Panc1 (cell line): ENCODE data around the gene RPL22L1.

Source experiments
- POLR2AphosphoS5 ChIP-seq: IDR thresholded peaks from 2 replicates; pipeline ENCODE4 v1.6.1; 2012; ENCODE audit warnings: mild to moderate bottlenecking, low read depth, low read length, moderate library complexity
- TF ChIP-seq, protein P1 (sequence below): fragments of 450-650 bp; IDR thresholded peaks from 2 replicates; pipeline ENCODE4 v1.5.1; 2017; ENCODE audit warnings: mild to moderate bottlenecking

DNA sequence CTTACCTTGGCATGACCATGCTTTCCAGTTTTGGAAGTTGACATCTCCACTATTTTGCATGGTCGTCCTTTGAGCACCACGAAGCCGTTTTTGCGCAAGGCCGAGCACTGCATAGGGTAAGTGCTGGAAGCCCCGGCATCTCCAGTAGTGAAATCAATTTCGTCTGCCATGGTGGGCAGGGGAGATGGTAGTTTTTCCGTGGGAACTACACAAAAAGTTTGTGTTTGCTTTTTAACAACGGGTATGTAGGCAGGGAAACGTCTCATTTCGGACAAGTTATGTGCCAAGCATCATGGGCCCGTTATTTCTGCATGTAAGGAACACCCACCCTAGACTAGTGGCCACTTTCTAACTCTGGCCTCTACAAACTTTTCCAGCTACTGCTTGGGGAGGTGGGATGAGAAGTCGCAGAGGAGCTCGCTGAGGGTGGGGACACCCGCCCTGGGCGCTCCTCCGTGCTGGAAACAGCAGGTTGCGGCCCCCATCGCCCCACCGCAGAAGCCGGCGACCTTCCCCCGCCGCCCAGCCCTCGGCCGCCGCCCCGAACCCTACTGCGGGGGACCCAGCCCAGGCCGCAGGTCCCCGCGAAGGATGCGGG, 37.7 kb upstream of the RPL22L1 start:
- TF ChIP-seq, protein P1, sequence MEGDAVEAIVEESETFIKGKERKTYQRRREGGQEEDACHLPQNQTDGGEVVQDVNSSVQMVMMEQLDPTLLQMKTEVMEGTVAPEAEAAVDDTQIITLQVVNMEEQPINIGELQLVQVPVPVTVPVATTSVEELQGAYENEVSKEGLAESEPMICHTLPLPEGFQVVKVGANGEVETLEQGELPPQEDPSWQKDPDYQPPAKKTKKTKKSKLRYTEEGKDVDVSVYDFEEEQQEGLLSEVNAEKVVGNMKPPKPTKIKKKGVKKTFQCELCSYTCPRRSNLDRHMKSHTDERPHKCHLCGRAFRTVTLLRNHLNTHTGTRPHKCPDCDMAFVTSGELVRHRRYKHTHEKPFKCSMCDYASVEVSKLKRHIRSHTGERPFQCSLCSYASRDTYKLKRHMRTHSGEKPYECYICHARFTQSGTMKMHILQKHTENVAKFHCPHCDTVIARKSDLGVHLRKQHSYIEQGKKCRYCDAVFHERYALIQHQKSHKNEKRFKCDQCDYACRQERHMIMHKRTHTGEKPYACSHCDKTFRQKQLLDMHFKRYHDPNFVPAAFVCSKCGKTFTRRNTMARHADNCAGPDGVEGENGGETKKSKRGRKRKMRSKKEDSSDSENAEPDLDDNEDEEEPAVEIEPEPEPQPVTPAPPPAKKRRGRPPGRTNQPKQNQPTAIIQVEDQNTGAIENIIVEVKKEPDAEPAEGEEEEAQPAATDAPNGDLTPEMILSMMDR = no peak
- no peak for TF ChIP-seq POLR2AphosphoS5
